ENCODE data around the gene KRT73. TPM values are rescaled to one million over a fixed set of nuclear protein-coding genes. Genes with fewer than 3 reads are reported as not detected.
A peak's percentile ranks its signal among the peaks of the same experiment; 100 is the strongest.

Gene KRT73
- total RNA-seq, 5 donors from 2014 or later (not counting 1 experiment from before 2014, with no cell fraction given), result 6.8 to 37.9 (median 21.9) TPM

- H3K27me3 Mint-ChIP-seq, result peaks cover 13 to 28% of the 10 kb centered on the region in 2 donors
- no peaks in the 10 kb centered on the region for H3K36me3 Mint-ChIP-seq
Observed at GRCh38 chr12:52564582-52564981, 53.8 kb downstream of the KRT73 start.

GRCh38 chr12:52561880-52562449, 56.4 kb downstream of the KRT73 start:
- WGBS (ENCODE audit: insufficient coverage), result 86% methylated on average over 2 of the region's 3 CpGs
- H3K4me1 Mint-ChIP-seq, result peaks cover 0 to 24% (median 5%) of the 10 kb centered on the region in 3 donors
- Histone ChIP-seq H3K4me3 (ENCODE audit: control insufficient read depth in 1 of 2, extremely low read depth in 1 of 2, low read length in 1 of 2) (no peak overlapping the region), H3K27ac (ENCODE audit: low read length) (no peak overlapping the region), H3K36me3 (ENCODE audit: control insufficient read depth in 2 of 2, extremely low read depth in 1 of 2, insufficient read depth in 1 of 2, low read length in 1 of 2) (no peaks in the 10 kb centered on the region), H3K4me1 (ENCODE audit: control insufficient read depth in 1 of 2, extremely low read depth in 1 of 2, insufficient read depth in 2 of 2, low read length in 2 of 2) (peaks cover 0 to 49% of the 10 kb centered on the region in 2 experiments), H3K27me3 (replicated peaks in 1 of 2; ENCODE audit: control insufficient read depth in 2 of 2, extremely low read depth in 1 of 2, insufficient read depth in 2 of 2, low read length in 1 of 2) (peaks cover 0 to 11% of the 10 kb centered on the region in 2 experiments), H3K9me3 (no peaks in the 10 kb centered on the region)
- H3K9me3 Mint-ChIP-seq, result no peaks in the 10 kb centered on the region
- POLR2A ChIA-PET, result no interaction called here
- no peak for DNase-seq
- H3K36me3 Mint-ChIP-seq, result no peaks in the 10 kb centered on the region
- peaks cover 20 to 27% of the 10 kb centered on the region in 2 donors for H3K27me3 Mint-ChIP-seq
- H3K4me3 Mint-ChIP-seq, result no peak overlapping the region
- H3K27ac Mint-ChIP-seq, result no peak overlapping the region
- CTCF ChIA-PET, result no interaction called here
- no peak for ATAC-seq (replicated peaks in 1 of 4)

More at GRCh38 chr12:52564582-52564981, 53.8 kb downstream of the KRT73 start:
- H3K9me3 Mint-ChIP-seq, result no peaks in the 10 kb centered on the region
- no CpG with 5 or more reads among the region's 1 CpG for WGBS (ENCODE audit: insufficient coverage)
- no peak for ATAC-seq (replicated peaks in 1 of 4)
- Histone ChIP-seq H3K4me3 (ENCODE audit: control insufficient read depth in 1 of 2, extremely low read depth in 1 of 2, low read length in 1 of 2) (no peak overlapping the region), H3K27me3 (replicated peaks in 1 of 2; ENCODE audit: control insufficient read depth in 2 of 2, extremely low read depth in 1 of 2, insufficient read depth in 2 of 2, low read length in 1 of 2) (peaks cover 0 to 13% of the 10 kb centered on the region in 2 experiments), H3K4me1 (ENCODE audit: control insufficient read depth in 1 of 2, extremely low read depth in 1 of 2, insufficient read depth in 2 of 2, low read length in 2 of 2) (peaks cover 0 to 50% of the 10 kb centered on the region in 2 experiments), H3K27ac (ENCODE audit: low read length) (no peak overlapping the region), H3K36me3 (ENCODE audit: control insufficient read depth in 2 of 2, extremely low read depth in 1 of 2, insufficient read depth in 1 of 2, low read length in 1 of 2) (no peaks in the 10 kb centered on the region), H3K9me3 (no peaks in the 10 kb centered on the region)
- H3K4me1 Mint-ChIP-seq, result peaks cover 0 to 14% (median 0%) of the 10 kb centered on the region in 3 donors
- POLR2A ChIA-PET, result no interaction called here
- CTCF ChIA-PET, result interaction anchor here in 1 of 2 donors (0.5 kb wide), 1 partner anchor 264 kb away, joined by 4 read pairs; no protein-coding TSS in a partner anchor
- H3K27ac Mint-ChIP-seq, result no peak overlapping the region
- H3K4me3 Mint-ChIP-seq, result no peak overlapping the region
- no peak for DNase-seq

- ATAC-seq (replicated peaks in 1 of 4), result no peak
- H3K9me3 Mint-ChIP-seq, result no peaks in the 10 kb centered on the region
- Histone ChIP-seq H3K4me3 (ENCODE audit: control insufficient read depth in 1 of 2, extremely low read depth in 1 of 2, low read length in 1 of 2) (no peak overlapping the region), H3K4me1 (ENCODE audit: control insufficient read depth in 1 of 2, extremely low read depth in 1 of 2, insufficient read depth in 2 of 2, low read length in 2 of 2) (peaks cover 0 to 57% of the 10 kb centered on the region in 2 experiments), H3K27ac (ENCODE audit: low read length) (no peak overlapping the region), H3K9me3 (no peaks in the 10 kb centered on the region), H3K36me3 (ENCODE audit: control insufficient read depth in 2 of 2, extremely low read depth in 1 of 2, insufficient read depth in 1 of 2, low read length in 1 of 2) (no peaks in the 10 kb centered on the region), H3K27me3 (replicated peaks in 1 of 2; ENCODE audit: control insufficient read depth in 2 of 2, extremely low read depth in 1 of 2, insufficient read depth in 2 of 2, low read length in 1 of 2) (peaks cover 0 to 7% of the 10 kb centered on the region in 2 experiments)
- ChIA-PET CTCF (interaction anchor here (0.6 to 1.1 kb wide), 2 partner anchors 20 to 405 kb away, joined by 3 to 8 read pairs; no protein-coding TSS in a partner anchor), POLR2A (no interaction called here)
- peak in 1 of 35 experiments; percentile 15 for DNase-seq
- H3K4me1 Mint-ChIP-seq, result peaks cover 5 to 35% (median 9%) of the 10 kb centered on the region in 3 donors
- H3K27ac Mint-ChIP-seq, result peak overlapping the region in 1 of 2 donors; percentile 39
- peaks cover 19 to 20% of the 10 kb centered on the region in 2 donors for H3K27me3 Mint-ChIP-seq
- no peak overlapping the region for H3K4me3 Mint-ChIP-seq
- no peaks in the 10 kb centered on the region for H3K36me3 Mint-ChIP-seq
- 63% methylated on average over 4 of the region's 4 CpGs for WGBS (ENCODE audit: insufficient coverage)
Observed at GRCh38 chr12:52559979-52560378, 58.4 kb downstream of the KRT73 start.

DNA sequence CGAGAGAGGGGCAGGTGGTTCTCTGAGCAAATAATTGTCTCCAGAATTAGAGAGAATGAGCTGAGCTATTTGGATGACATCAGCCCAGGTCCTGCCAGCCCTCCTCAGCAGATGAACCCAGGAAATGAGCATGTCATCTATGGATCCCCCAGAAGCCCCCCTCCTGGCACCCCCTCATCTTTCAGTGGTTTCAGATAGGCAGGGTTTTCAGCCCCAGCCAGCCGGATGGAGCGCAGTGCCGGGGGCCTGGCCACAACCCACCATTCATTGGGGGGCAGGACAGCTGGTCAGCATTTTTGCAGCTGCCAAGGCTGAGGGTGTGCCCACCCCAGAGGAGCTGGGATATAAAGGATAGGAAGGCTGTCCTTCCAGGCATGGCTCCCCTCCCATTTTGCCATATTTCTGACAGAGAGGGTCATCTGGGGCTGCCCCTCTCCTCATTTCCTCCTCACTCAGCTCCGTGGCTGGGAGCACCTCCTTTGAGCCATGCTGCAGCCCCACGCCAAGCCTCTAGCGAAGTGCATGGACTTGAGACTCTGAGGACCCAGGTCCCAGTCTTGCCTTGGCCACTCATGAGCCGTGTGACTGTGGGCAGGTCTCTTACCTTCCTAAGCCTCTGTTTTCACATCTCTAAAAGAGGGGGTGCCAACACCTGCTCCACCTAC, 59.4 kb downstream of the KRT73 start:
- peaks cover 0 to 5% of the 10 kb centered on the region in 2 experiments for H3K27me3 ChIP-seq (replicated peaks in 1 of 2; ENCODE audit: control insufficient read depth in 2 of 2, extremely low read depth in 1 of 2, insufficient read depth in 2 of 2, low read length in 1 of 2)
- Mint-ChIP-seq H3K27ac (peak overlapping the region in 1 of 2 donors; percentile 32), H3K9me3 (no peaks in the 10 kb centered on the region), H3K4me3 (no peak overlapping the region), H3K36me3 (no peaks in the 10 kb centered on the region), H3K4me1 (peaks cover 5 to 35% (median 9%) of the 10 kb centered on the region in 3 donors), H3K27me3 (peaks cover 15 to 26% of the 10 kb centered on the region in 2 donors)
- ATAC-seq (replicated peaks in 1 of 4), result peak in 1 of 4 experiments; percentile 32
- WGBS (ENCODE audit: insufficient coverage), result 50% methylated on average over 2 of the region's 8 CpGs
- H3K27ac ChIP-seq (ENCODE audit: low read length), result peak overlapping the region; percentile 27
- ChIA-PET CTCF (no interaction called here), POLR2A (no interaction called here)
- DNase-seq, result peak in 2 of 35 experiments; percentile 12 to 44
- H3K4me1 ChIP-seq (ENCODE audit: control insufficient read depth in 1 of 2, extremely low read depth in 1 of 2, insufficient read depth in 2 of 2, low read length in 2 of 2), result peaks cover 0 to 67% of the 10 kb centered on the region in 2 experiments
- no peak overlapping the region for H3K4me3 ChIP-seq (ENCODE audit: control insufficient read depth in 1 of 2, extremely low read depth in 1 of 2, low read length in 1 of 2)
- H3K9me3 ChIP-seq, result no peaks in the 10 kb centered on the region
- no peaks in the 10 kb centered on the region for H3K36me3 ChIP-seq (ENCODE audit: control insufficient read depth in 2 of 2, extremely low read depth in 1 of 2, insufficient read depth in 1 of 2, low read length in 1 of 2)

Other genes with a start within 250 kb of the KRT73 start
- gene KRT84, start 232.9 kb downstream of the KRT73 start, total RNA-seq, result not detected
- gene KRT82, start 212.2 kb downstream of the KRT73 start, total RNA-seq, result not detected
- not detected for gene KRT75, start 184.2 kb downstream of the KRT73 start, total RNA-seq
- gene KRT6B, start 166.4 kb downstream of the KRT73 start, total RNA-seq, result not detected
- gene KRT6C, start 144.8 kb downstream of the KRT73 start, total RNA-seq, result not detected
- gene KRT6A, start 125.3 kb downstream of the KRT73 start, total RNA-seq, result not detected
- gene KRT5, start 98.2 kb downstream of the KRT73 start, total RNA-seq, result not detected
- gene KRT71, start 65.4 kb downstream of the KRT73 start, total RNA-seq, result not detected
- under 1 TPM in 4 of 5 donors, not detected in 1; 0.20 to 0.79 (median 0.45) TPM for gene KRT74, start 44.7 kb downstream of the KRT73 start, total RNA-seq
- gene KRT72, start 17.1 kb downstream of the KRT73 start, total RNA-seq, result 10 to 100 TPM; 10.1 to 52.7 (median 28.7) TPM
- 1 to 10 TPM in 2 of 5 donors, under 1 TPM in 3; 0.13 to 2.6 (median 0.82) TPM for gene KRT2, start 33.7 kb upstream of the KRT73 start, total RNA-seq
- gene KRT1, start 61.8 kb upstream of the KRT73 start, total RNA-seq, result 10 to 100 TPM in 2 of 5 donors, 1 to 10 TPM in 2, under 1 TPM in 1; 0.19 to 57.7 (median 10.0) TPM
- gene KRT77, start 85.0 kb upstream of the KRT73 start, total RNA-seq, result not detected
- not detected for gene KRT76, start 158.8 kb upstream of the KRT73 start, total RNA-seq
- gene KRT3, start 177.6 kb upstream of the KRT73 start, total RNA-seq, result not detected
- not detected for gene KRT4, start 195.6 kb upstream of the KRT73 start, total RNA-seq
- under 1 TPM in 1 of 5 donors, not detected in 4; 0.28 TPM for gene KRT79, start 215.8 kb upstream of the KRT73 start, total RNA-seq
- gene KRT78, start 230.4 kb upstream of the KRT73 start, total RNA-seq, result not detected

Measured in T-cell (primary cell).